GM20000 (cell line): Measurements from ENCODE around the gene ELFN2.

Experiments used
- DNase-seq: peaks from one replicate; pipeline ENCODE4 v3.0.0; 2012; ENCODE audit warnings: low spot score
- TF ChIP-seq, protein P1 (sequence below): IDR thresholded peaks from 2 replicates; pipeline ENCODE4 v1.5.1; 2012; ENCODE audit warnings: mild to moderate bottlenecking, control low read depth; ENCODE audit errors: extremely low read depth, missing control alignments

The ELFN2 gene

DNA sequence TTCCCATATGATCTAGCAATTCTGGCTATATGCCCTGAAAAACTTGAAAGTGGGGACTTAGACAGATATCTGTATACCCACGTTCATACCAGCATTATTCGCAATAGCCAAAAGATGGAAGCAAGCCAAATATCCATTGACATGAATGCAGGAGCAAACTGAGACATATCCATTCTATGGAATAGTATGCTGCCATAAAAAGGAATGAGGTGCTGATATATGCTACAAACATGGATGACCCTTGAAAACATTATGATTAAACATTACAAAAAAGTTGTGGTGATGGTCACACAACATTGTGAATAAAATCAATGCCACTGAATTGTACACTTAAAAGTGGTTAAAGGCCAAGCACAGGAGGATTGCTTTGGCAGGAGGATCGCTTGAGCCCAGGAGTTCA lies 33.4 kb upstream of the ELFN2 start:
- TF ChIP-seq, protein P1, sequence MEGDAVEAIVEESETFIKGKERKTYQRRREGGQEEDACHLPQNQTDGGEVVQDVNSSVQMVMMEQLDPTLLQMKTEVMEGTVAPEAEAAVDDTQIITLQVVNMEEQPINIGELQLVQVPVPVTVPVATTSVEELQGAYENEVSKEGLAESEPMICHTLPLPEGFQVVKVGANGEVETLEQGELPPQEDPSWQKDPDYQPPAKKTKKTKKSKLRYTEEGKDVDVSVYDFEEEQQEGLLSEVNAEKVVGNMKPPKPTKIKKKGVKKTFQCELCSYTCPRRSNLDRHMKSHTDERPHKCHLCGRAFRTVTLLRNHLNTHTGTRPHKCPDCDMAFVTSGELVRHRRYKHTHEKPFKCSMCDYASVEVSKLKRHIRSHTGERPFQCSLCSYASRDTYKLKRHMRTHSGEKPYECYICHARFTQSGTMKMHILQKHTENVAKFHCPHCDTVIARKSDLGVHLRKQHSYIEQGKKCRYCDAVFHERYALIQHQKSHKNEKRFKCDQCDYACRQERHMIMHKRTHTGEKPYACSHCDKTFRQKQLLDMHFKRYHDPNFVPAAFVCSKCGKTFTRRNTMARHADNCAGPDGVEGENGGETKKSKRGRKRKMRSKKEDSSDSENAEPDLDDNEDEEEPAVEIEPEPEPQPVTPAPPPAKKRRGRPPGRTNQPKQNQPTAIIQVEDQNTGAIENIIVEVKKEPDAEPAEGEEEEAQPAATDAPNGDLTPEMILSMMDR = no peak
- no peak for DNase-seq

- TF ChIP-seq, protein P1 = no peak
- no peak for DNase-seq
Observed at GRCh38 chr22:37459206-37459605, 31.9 kb upstream of the ELFN2 start.

- TF ChIP-seq, protein P1 = peak; percentile 84
- DNase-seq = peak; percentile 84
Observed at GRCh38 chr22:37457093-37457893, 30.0 kb upstream of the ELFN2 start.

- TF ChIP-seq, protein P1 = no peak
- no peak for DNase-seq
Observed at GRCh38 chr22:37456346-37456745, 29.1 kb upstream of the ELFN2 start.

- TF ChIP-seq, protein P1 = no peak
- no peak for DNase-seq
Observed at GRCh38 chr22:37455896-37456295, 28.6 kb upstream of the ELFN2 start.

- TF ChIP-seq, protein P1 = no peak
- DNase-seq = no peak
Observed at GRCh38 chr22:37454857-37455686, 27.8 kb upstream of the ELFN2 start.

- TF ChIP-seq, protein P1 = no peak
- no peak for DNase-seq
Observed at GRCh38 chr22:37453696-37454095, 26.4 kb upstream of the ELFN2 start.
